Superior temporal gyrus (tissue), 1 donor: ENCODE measurements around the gene GOLGA2.

ENCODE experiments used
- DNase-seq: peaks from one replicate; pipeline ENCODE4 v3.0.0-alpha.2; 2016; ENCODE audit errors: extremely low spot score

The GOLGA2 gene

DNA sequence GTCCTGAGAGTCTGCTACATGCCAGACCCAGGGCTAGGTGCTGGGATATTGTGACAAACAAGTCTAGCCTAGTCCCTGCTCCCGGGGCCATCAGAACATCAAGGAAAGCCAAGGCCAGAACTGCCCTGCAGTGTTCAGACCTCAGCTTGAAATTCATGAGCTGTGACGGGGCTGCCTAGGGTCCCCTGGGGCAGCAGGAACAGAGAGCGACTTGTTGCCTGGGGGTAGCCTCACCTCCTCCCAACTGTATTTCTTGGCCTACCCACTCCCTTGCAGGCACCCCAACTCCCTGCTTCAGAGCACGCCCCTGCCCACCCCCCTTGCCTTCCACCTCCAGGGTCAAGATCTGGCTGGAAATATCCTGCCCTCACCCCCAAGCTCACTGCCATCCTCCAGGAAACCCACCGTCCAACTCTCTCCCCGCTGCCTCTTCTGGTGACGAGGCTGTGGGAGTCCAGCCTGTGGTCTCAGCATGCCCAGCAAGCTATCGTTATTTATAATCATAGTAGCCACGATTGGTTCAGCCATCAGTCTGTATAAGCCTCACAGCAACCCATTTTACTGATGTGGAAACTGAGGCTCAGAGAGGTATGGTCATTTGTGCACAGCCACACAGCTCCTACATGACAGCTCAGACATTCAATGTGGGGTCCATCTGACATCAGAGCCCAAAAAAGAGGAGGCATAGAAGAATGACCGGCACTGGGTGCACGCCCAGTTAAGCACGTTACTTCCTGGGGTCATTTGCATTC, 61.9 kb downstream of the GOLGA2 start:
- no peak for DNase-seq

DNA sequence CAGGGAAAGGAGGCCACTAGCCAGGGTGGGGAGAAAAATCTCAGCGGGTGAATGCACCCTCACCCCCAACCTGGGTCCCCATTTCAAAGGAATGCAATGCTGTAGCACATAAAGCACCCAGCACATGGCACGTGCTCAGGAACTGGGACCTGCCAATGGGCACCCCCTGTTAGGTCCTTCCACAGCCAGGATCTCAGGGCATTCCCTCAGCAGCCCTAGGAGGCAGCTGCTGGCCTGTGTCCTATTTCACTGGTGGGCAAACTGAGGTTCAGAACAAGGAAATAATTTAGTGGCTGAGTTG, 63.9 kb downstream of the GOLGA2 start:
- no peak for DNase-seq

DNA sequence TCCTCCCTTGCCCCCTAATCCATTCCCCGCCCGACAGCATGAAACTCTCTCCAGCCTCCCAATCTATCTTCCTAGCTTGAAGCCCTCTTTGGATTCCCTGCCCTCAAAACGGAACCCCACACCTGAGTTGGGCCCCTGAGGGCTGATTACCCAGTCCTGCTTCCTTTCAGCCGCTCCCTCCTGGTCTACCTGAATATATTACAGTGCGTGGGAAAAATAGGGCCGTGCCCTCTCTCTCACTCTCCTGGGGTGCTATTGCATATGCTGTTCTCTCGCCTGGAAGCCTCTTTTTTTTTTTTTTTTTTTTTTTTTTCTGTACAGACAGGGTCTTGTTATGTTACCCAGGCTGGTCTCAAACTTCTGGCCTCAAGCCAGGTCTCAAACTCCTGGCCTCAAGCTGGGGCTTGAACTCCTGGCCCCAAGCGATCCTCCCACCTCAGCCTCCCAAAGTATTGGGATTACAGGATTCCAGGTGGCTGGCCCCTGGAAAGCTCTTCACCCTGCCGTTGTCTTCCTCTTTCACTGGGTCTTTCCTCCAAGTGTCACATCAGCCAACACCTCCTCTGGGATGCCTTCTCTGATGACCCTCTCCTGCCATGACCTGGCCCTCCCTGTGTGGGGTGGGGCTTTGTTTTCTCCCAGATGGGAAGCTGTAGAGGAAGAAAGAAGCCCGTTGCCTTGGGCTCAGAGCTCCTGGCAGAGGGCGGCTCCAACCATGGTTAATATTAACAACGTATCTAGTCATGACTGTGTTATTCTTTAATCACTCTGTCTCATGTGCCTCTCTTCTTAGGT, 64.4 kb downstream of the GOLGA2 start:
- no peak for DNase-seq

DNA sequence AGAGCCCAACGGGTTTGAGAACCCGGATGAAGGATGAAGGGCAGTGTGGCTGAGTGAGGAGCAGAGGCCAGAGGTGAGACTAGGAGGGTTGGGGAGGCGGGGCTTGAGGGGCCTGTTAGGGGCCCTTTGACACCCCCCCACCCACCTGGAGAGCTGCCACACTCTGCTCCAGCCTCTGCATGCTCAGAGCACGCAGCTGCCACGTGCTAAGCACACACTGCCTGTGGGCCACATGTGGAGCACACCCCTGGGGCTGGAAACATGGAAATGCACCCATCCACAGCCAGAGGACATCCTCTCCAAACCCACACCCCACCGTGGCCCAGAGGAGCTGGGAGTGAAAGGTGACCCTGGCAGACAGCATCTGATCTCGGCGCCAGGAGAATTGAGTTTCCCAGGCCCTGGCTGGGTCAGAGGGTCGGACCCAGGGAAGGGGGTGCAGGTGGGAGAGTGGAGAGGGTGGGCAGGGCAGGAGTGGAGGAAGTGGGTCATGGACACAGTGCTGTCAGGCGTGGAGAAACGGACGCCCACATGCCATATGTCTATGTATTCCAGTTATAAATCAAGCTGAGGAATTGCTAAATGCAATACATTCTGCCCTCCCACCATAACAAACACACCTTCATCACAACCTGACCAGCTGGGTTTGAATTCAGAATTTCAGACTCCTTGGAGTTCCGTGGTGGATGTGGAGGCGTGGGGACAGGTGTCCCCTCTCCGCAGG, 66.7 kb downstream of the GOLGA2 start:
- no peak for DNase-seq

DNA sequence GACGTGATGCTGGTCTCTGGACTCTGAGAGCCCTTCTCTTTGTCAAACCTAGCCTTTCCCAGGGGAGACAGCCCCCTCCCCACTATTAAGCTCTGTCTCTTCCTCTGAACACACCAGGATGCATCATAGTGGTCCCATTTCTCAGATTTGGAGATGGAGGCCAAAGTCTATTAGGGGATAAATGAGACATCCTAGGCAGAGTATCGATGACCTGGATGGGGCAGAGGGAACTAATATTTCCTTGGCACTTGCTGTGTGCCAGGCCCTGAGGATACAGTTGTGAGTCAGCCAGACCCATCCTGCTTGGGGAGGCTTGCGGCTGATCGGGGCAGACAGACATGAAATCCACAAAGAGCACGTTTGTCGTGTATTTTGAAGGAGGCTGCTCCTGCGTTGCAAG, 67.4 kb downstream of the GOLGA2 start:
- DNase-seq = no peak

DNA sequence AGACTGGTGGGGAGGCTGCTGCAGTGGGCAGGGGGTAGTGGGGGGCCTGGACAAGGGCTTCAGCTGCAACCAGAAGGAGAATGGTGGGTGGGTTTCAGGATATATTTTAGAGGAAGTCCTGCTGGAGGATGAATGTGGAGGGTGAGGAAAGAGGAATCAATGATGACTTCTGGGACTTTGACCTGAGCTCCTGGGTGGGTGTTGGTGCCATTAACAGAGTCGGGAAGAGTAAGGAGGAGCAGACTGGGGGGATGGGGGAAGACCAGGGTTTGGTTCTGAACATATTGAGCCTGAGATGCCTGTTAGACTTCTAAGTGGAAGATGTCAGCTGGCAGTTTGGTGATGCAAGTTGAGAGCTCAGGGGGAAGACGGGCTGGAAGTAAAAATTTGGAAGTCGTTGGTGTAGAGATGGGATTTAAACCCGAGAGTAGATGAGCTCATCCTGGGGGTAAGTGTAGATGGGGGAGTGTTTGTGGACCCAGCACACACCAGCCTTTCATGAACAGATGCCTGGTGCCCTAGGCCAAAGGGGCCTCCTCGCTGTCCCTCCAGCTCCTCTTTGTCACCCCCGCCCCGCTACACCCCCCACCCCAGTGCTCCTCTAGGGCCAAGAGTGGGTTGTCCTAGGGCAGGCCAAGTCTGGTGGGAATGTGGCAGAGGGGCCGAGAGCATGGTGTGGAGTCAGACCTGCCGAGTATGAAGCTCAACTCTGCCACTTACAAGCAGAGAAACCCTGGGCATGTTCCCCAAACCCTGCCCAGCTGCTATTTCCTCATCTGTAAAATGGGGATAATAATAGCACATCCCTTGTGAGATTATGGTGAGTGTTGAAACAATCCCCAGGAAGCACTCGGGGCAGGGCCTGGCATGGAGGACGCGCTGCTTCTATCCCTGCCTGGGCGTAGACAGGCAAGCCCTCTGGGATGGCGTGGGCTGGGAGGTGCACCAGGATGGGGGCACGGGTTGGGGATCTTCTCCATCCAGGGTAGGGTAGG, 68.6 kb downstream of the GOLGA2 start:
- DNase-seq = no peak

DNA sequence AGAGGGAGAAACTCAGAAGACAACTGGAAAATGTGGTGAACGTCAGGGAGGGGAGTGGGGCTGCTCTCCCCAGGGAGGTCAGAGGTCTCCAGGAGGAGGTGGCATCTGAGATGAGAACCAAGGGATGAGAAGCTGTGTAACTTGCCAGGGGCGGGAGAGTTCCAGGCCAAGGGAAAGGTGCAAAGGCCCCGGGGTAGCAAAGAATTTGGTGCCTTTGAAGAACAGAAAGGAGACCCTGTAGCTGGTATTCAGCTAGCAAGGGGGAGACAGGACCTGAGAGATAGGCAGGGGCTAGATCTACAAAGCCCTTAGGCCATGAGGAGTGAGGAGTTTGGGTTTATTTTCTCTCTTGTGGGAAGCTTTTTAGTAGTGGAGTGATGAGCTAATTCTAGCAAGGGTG, 69.3 kb downstream of the GOLGA2 start:
- DNase-seq = no peak
